T1000 (cell line): ENCODE data around the gene CAPS2.
A peak's percentile ranks its signal among the peaks of the same experiment; 100 is the strongest.
"Not testable (repeated sequence)": the region's sequence is repeated elsewhere in the genome, so short reads cannot be mapped to it uniquely, and the experiment has no call there.

Source experiments
- DNase-seq: peaks from one replicate; lab custom pipeline; 2025; ENCODE audit warnings: mixed read lengths; lab: John Stamatoyannopoulos, UW

Gene CAPS2

DNA sequence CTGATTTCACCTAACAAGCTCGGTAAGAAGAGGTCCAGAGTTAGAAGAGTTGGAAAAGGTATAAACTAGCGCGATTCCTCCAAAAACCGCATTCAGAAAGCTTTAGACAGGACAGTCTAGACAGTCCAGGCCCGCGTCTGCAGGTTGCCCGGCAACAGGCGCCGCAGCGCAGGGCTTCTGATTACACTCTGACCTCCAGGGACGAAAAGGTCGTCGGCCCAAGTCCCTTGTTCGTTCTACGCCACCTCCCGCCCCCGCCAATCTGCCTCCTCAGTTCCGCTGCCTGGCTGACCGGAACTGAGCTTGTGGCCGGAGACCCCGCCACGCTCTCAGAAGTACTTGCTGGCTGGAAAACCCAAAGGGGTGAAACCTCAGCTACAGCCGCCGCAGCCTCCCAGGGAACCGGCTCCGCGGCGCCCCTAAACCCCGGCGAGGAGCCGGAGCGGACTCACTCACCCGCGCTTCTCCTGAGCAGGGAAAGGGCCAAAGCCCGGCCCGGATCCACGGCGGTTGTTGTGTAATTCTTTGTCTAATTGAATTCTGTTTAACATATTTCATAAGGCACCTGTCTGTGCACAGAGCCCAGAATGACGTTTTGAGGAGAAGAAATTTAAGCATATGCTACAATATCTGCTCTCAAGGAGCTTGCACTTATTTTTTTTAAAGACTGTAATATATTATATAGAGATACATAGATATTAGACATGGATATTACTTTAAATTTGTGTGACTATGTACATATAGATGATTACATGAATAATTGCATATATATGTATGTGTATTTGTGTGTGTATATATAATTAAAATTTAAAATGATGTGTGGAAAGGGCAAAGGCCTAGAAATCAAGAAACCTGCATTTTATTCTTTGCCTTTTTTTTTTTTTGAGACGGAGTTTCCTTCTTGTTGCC lies at the start of gene CAPS2:
TSS of gene CAPS2 (minus strand) at position 407 of the 909 bp plus-strand sequence. CDS start 3,826 bp downstream, outside the sequence.
- peak; percentile 74 for DNase-seq

- no peak for DNase-seq
These were observed 48.2 kb upstream of the CAPS2 start for GRCh38 chr12:75378354-75378753.

DNA sequence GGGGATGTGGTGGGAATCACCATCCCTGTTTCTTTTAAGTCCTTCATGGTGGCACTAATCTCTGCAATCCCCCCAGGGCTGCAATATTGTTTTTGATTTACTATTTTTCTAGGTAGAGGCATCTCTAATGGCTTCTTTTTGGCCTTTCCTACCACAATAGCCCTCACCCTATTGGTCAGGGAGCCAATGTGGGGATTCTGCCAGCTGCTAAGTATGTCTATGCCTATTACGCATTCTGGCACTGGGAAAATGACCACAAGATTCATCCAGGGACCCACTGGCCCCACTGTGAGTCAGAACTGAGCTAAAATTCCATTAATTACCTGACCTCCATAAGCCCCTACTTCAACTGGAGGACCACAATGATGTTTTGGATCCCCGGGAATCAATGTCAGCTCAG lies 44.8 kb upstream of the CAPS2 start:
- no peak for DNase-seq

DNA sequence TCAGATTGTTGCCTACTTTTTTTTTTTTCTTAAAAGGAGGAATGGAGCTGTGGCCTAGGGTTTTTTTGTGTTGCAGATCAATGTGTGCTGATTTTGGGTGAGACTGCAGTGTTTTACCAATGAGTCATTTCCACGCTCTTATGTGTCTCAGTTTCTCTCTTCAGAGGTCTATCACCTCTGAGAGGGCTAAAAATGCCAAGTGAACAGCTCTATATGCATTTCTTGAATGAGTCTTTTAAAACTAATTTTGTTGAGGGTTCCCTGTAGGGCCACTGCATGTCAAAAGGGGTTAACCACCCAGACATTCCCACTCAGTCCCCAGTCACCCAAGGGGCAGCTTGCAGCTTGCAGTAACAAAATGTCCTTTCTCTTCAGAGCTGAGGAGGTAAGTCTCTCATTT lies 36.5 kb upstream of the CAPS2 start:
- DNase-seq, result no peak

GRCh38 chr12:75364919-75365318 lies 34.8 kb upstream of the CAPS2 start:
- DNase-seq, result no peak

- DNase-seq, result no peak
These were observed 31.3 kb upstream of the CAPS2 start for GRCh38 chr12:75361408-75361807.

GRCh38 chr12:75360920-75361319 lies 30.8 kb upstream of the CAPS2 start:
- no peak for DNase-seq

- no peak for DNase-seq
These were observed 23.9 kb upstream of the CAPS2 start for GRCh38 chr12:75354011-75354410.

GRCh38 chr12:75350413-75350812 lies 20.3 kb upstream of the CAPS2 start:
- DNase-seq, result no peak

- DNase-seq, result no peak
These were observed 19.8 kb upstream of the CAPS2 start for GRCh38 chr12:75349946-75350345.

GRCh38 chr12:75346215-75346614 lies 16.1 kb upstream of the CAPS2 start:
- DNase-seq, result not testable (repeated sequence)

- DNase-seq, result no peak
These were observed 15.4 kb upstream of the CAPS2 start for GRCh38 chr12:75345531-75345930.

DNA sequence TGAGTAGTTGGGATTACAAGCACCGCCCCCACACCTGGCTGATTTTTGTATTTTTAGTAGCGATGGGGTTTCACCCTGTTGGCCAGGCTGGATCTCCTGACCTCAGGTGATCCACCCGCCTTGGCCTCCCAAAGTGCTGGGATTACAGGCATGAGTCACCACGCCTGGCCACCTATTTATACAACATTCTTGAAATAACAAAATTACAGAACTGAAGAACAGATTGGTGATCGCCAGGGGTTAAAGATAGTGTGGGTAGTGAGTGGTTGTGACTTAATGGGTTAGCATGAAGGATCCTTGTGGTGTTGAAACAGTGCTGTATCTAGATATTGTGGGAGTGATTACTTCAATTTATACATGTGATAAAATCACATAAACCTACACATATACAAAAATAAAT lies 11.7 kb upstream of the CAPS2 start:
- DNase-seq, result no peak

DNA sequence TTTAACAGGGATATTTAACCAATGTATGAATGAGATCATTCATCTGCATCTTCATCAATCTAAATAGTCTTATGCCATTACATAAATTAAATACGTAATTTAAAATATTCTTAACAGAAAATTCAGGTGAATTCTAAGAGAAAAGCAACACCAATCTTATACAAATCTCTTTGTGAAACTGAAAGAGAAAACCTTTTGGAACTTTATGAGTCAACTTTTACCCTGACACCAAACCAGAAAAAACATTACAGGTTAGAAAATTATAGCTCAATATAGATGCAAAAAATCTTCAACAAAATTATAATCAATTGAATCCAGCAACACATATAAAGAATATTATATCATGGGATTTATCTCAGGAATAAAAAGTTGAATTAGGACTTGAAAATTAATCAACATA lies 7.8 kb upstream of the CAPS2 start:
- DNase-seq, result no peak

GRCh38 chr12:75334384-75335030 lies 4.4 kb upstream of the CAPS2 start, which contains the start of gene GLIPR1L1:
TSS of gene GLIPR1L1 (plus strand) at chr12:75334670. CDS start at chr12:75334729, 59 bp downstream.
- DNase-seq, result no peak

GRCh38 chr12:75327642-75328041 lies 2.5 kb downstream of the CAPS2 start:
- no peak for DNase-seq

DNA sequence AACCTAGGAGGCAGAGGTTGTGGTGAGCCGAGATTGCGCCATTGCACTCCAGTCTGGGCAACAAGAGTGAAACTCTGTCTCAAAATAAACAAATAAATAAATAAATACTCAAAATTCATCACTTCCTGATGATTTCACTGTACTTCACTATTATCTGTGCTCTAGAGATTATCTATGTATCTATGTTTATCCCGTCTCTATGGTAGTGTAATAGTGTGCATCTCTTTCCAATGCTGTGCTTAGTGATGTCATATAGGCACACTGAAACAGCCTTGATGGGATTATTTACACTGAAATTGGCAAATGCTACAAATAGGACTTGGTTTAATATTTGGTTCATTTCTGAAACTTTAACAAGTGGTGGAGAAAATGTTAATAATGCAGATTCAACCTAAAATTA lies 6.5 kb downstream of the CAPS2 start:
- no peak for DNase-seq

DNA sequence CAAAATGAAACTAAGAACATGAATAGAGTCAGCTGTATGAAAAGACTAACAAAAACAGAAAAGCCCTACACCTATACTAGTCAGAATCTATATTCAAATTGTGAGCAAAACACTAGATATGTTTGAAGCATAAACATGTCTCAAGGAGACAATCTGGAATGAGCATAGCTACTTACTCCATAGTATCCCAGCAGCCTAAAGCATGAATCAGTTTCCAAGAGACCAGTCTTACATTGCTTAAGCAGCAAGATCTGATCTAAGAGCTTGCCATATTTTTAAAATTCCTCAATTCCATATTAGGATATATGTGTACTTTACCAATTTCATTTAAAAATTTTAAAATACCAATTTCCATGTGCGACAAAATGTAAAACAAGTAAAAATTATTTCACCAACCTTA lies 7.7 kb downstream of the CAPS2 start:
- no peak for DNase-seq

DNA sequence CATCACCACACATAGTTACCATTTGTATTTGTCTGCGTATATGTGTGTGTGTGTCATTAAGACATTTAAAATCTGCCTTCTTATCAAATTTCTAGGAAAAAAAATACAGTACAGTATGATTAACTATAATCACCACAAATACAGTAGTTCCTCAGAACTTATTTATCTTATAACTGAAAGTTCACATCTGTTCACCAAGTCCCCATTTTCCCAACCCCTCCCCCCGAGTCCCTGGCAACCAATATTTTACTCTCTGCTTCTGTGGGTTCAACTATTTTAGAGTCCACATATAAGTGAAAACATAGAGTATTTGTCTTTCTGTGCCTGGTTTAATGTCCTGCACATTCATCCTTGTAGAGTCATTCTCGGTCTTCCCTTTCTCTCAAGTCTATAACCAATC lies 12.3 kb downstream of the CAPS2 start:
- no peak for DNase-seq

- no peak for DNase-seq
These were observed 14.6 kb downstream of the CAPS2 start for GRCh38 chr12:75315518-75315917.

DNA sequence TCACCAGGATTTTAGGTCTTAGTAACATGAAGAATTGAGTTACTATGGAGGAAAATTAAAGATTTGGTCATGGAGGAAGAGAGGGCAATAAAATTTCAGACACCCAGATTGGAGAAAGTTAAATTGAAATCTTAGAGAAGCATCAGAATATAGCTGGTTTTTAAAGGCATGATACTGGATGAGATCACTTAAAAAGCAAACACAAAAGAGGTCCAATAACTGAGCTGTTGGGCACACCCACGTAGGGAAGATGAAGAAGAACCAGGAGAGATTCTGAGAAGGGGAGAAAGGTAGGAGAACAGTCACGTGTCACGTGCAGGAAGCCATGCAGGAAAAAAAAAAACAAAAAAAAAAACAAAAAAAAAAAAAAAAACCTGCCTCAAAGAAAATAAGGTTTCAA lies 18.8 kb downstream of the CAPS2 start:
- no peak for DNase-seq

DNA sequence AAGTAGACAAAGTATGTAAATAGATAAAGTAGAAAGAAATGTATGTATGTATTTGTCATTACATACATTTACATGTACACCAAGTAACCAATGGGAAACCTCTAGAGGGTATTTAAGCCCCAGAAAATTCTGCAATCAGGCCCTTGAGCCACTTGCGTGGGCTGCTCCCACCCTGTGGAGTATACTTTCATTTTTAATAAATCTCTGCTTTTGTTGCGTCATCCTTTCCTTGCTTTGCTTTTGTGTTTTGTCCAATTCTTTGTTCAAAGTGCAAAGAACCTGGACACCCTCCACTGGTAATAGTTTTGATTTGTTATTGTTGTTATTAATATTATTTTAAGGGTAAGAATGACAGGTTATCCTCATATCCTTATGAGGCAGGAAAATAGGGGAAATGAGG lies 21.8 kb downstream of the CAPS2 start:
- DNase-seq, result no peak
